Lower lobe of right lung (tissue), 2 donors: Measurements from ENCODE around the gene LAMA4. TPM values are rescaled to one million over a fixed set of nuclear protein-coding genes. Genes with fewer than 3 reads are reported as not detected.

Experiments
- ATAC-seq, 2 donors: fragments of 200-7000 bp; cut with Tn5 transposase; one replicate each; pipeline ENCODE4 v1.9.1; 2020 to 2022; ENCODE audit warnings: mild to moderate bottlenecking in 2 of 2, moderate library complexity in 2 of 2
- DNase-seq: peaks from one replicate; pipeline ENCODE4 v3.0.0-alpha.2; 2020
- H3K27ac ChIP-seq: fragments of 200-600 bp; one replicate; pipeline ENCODE4 v1.8.0; 2022
- H3K27me3 ChIP-seq: fragments of 200-600 bp; one replicate; pipeline ENCODE4 v1.8.0; 2022; ENCODE audit warnings: low read depth
- H3K36me3 ChIP-seq: fragments of 200-600 bp; one replicate; pipeline ENCODE4 v1.8.0; 2022; ENCODE audit warnings: mild to moderate bottlenecking
- H3K4me1 ChIP-seq: fragments of 200-600 bp; one replicate; pipeline ENCODE4 v1.8.0; 2022
- H3K4me3 ChIP-seq: fragments of 200-600 bp; one replicate; pipeline ENCODE4 v1.8.0; 2022; ENCODE audit warnings: mild to moderate bottlenecking
- H3K9me3 ChIP-seq: fragments of 200-600 bp; one replicate; pipeline ENCODE4 v1.8.0; 2022
- CTCF ChIP-seq: fragments of 200-600 bp; IDR thresholded peaks from one replicate; pipeline ENCODE4 v1.8.0; 2022; ENCODE audit warnings: antibody characterized with exemption, mild to moderate bottlenecking
- intact Hi-C: fragments of 100-400 bp; cut with DNase I; formaldehyde crosslinking; loops from one replicate; pipeline ENCODE4 v1.11.0; 2022
- total RNA-seq: library from RNA; stranded (reverse); fragmentation: NEBNext Ultra II Directional; extraction: Animal tissue kit (Norgen Biotek cat#: 25700); gene quantifications from one replicate; pipeline ENCODE4 v1.2.1, GENCODE V29; 2021
- donor health status: DM: no; HTN: yes; CAD: no; lungs with severe emphysema.

The LAMA4 gene
- total RNA-seq, 1 donor from 2014 or later: 91.2 TPM

DNA sequence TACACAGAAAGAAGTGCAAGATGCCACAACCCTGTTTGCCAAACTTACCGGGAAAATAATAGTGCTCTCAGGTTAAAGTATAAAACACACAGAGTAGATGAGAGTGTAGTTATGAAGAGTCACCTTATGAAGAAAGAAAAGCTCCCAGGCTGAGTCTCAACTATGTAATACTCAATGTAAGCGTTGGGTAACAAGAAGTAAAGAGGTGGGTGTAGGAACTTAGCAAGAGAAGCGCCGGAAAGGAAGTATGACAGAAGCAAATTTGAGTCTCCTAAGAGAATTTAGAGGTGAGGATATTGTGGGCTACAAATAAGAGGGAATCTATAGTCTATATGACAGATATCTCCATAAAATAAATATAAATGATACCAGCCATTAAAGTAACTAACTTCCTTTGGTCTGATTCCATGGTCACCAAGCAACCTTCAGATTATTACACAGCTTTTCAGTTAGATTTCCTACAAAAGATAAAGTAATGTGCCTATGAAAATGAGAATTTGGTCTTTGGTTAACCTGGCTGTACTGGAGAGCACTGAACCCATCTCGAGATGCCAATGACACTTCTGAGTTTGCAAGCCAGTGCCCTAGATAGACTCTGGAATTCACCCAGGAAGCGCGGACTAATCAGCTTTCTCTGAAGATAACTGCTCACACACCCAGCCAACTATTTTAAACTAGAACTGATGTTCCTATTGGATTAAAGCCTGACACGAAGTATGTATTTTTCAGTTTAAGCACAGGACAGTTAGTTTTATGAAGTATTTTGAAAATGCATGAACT, 168.9 kb downstream of the LAMA4 start:
- no peak for TF ChIP-seq CTCF
- peaks cover 30% of the 10 kb centered on the region for H3K36me3 ChIP-seq
- no peak overlapping the region for H3K4me3 ChIP-seq
- no peaks in the 10 kb centered on the region for H3K9me3 ChIP-seq
- no peaks in the 10 kb centered on the region for H3K27me3 ChIP-seq
- ATAC-seq (no peak), DNase-seq (no peak)
- H3K27ac ChIP-seq: no peak overlapping the region
- intact Hi-C loops: no loop called here
- peaks cover 18% of the 10 kb centered on the region for H3K4me1 ChIP-seq

DNA sequence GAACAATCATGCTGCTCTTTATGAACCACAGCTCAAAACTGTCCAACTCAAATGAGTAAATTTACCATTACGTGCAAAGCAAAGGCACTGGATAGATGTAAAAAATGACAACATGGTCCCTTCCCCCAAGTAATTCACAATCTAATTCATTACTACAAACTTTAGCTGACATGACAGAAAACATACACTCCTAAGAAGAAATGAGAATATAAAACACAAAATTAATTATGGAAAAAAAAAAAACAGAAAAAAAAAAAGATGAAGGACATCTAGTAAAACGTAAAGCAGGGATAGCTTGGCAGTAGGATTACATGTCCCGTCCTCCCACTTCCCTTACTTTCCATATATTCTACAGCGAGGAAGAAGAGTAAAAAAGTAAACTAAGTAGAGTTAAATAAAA, 172.8 kb downstream of the LAMA4 start:
- Histone ChIP-seq H3K27ac (no peak overlapping the region), H3K9me3 (no peaks in the 10 kb centered on the region), H3K4me3 (no peak overlapping the region), H3K27me3 (no peaks in the 10 kb centered on the region), H3K36me3 (peaks cover 68% of the 10 kb centered on the region), H3K4me1 (peaks cover 12% of the 10 kb centered on the region)
- TF ChIP-seq CTCF: no peak
- intact Hi-C loops: no loop called here
- no peak for DNase-seq
- ATAC-seq: no peak

- Histone ChIP-seq H3K36me3 (peaks cover 26% of the 10 kb centered on the region), H3K9me3 (no peaks in the 10 kb centered on the region), H3K27me3 (no peaks in the 10 kb centered on the region), H3K4me1 (no peaks in the 10 kb centered on the region), H3K4me3 (no peak overlapping the region), H3K27ac (no peak overlapping the region)
- intact Hi-C loops: no loop called here
- DNase-seq: no peak
- no peak for ATAC-seq
- no peak for TF ChIP-seq CTCF
Measured at GRCh38 chr6:112066606-112067005, 187.8 kb downstream of the LAMA4 start.

- intact Hi-C loops: no loop called here
- Histone ChIP-seq H3K27me3 (no peaks in the 10 kb centered on the region), H3K4me1 (no peaks in the 10 kb centered on the region), H3K27ac (no peak overlapping the region), H3K4me3 (no peak overlapping the region), H3K9me3 (no peaks in the 10 kb centered on the region), H3K36me3 (peaks cover 15% of the 10 kb centered on the region)
- no peak for TF ChIP-seq CTCF
- ATAC-seq: no peak
- DNase-seq: no peak
Measured at GRCh38 chr6:112065426-112065986, 188.9 kb downstream of the LAMA4 start.

GRCh38 chr6:112062966-112063365, 191.4 kb downstream of the LAMA4 start:
- Histone ChIP-seq H3K36me3 (no peaks in the 10 kb centered on the region), H3K9me3 (no peaks in the 10 kb centered on the region)
- intact Hi-C loops: no loop called here

More at GRCh38 chr6:112062966-112063365, 191.4 kb downstream of the LAMA4 start:
- no peak for TF ChIP-seq CTCF
- Histone ChIP-seq H3K4me1 (no peaks in the 10 kb centered on the region), H3K27ac (no peak overlapping the region), H3K27me3 (no peaks in the 10 kb centered on the region), H3K4me3 (no peak overlapping the region)
- DNase-seq (no peak), ATAC-seq (no peak)
